Ovary (tissue), 9 donors: ENCODE data around the gene EEFSEC. TPM values are rescaled to one million over a fixed set of nuclear protein-coding genes. Genes with fewer than 3 reads are reported as not detected.

Experiments used
- DNase-seq, 5 donors: peaks; one replicate each; pipeline ENCODE4 v3.0.0-alpha.2; 2019 to 2020
- H3K27ac ChIP-seq, 2 donors: fragments of 200-600 bp; one replicate each; pipeline versions ENCODE4 v1.5.1 to v1.8.0; 2019 to 2022
- H3K27me3 ChIP-seq: fragments of 200-600 bp; one replicate; pipeline ENCODE4 v1.8.0; 2022
- H3K36me3 ChIP-seq: fragments of 200-600 bp; sonication (generic); one replicate; pipeline ENCODE4 v1.5.1; 2019
- H3K4me1 ChIP-seq: one replicate; pipeline ENCODE4 v1.8.1; 2013; ENCODE audit warnings: mild to moderate bottlenecking, moderate library complexity; ENCODE audit not compliant: insufficient read depth
- H3K4me3 ChIP-seq: fragments of 200-600 bp; sonication (generic); one replicate; pipeline ENCODE4 v1.5.1; 2017
- H3K9me3 ChIP-seq, 2 donors: fragments of 200-600 bp in 1 of 2; sonication (generic) in 1 of 2; one replicate each; pipeline versions ENCODE4 v1.5.1 to v1.8.1; 2013 to 2019; ENCODE audit warnings: mild to moderate bottlenecking in 1 of 2, moderate library complexity in 1 of 2
- CTCF ChIP-seq, 3 donors: fragments of 450-650 bp in 2 of 3; fragments of 200-600 bp in 1 of 3; IDR thresholded peaks; one replicate each; pipeline versions ENCODE4 v1.5.1 to v1.8.0; 2016 to 2022; ENCODE audit warnings: antibody characterized with exemption in 3 of 3, mild to moderate bottlenecking in 1 of 3
- EP300 ChIP-seq: sonication (generic); formaldehyde crosslinking; IDR thresholded peaks from one replicate; pipeline ENCODE4 v1.6.1; 2017; ENCODE audit warnings: antibody characterized with exemption
- POLR2A ChIP-seq: fragments of 450-650 bp; IDR thresholded peaks from one replicate; pipeline ENCODE4 v1.6.1; 2017; ENCODE audit warnings: antibody characterized with exemption, mild to moderate bottlenecking, moderate library complexity
- WGBS, 3 donors: extraction: QIAGEN DNeasy Blood & Tissue Kit in 1 of 3; methylation state at CpG; one replicate each; pipeline versions ENCODE4 v1.1.5 to v1.1.7; 2013 to 2017; 5-methylcytosine and 5-hydroxymethylcytosine counted together
- intact Hi-C, 4 donors: fragments of 100-400 bp; cut with DNase I; formaldehyde crosslinking; loops; one replicate each; pipeline versions ENCODE4 v1.11.0 to v1.15.1; 2022 to 2023
- polyA plus RNA-seq, 2 donors: library from polyadenylated mRNA; stranded (reverse); fragments of 200-250 nt in 1 of 2; fragments of 350-450 nt in 1 of 2; fragmentation: Illumina TruSeq in 1 of 2; extraction: RNeasy Lipid Tissue Mini Kit (QIAGEN cat#74804) in 1 of 2; gene quantifications; one replicate each; pipeline ENCODE4 v1.2.3, GENCODE V29; 2013 to 2014
- total RNA-seq, 7 donors: library from RNA; depleted of rRNA in 2 of 7; stranded (reverse); fragments of >200 nt in 2 of 7; fragmentation: NEBNext Ultra II Directional in 3 of 7; extraction: Animal tissue kit (Norgen Biotek cat#: 25700) in 3 of 7; gene quantifications; one replicate each; pipeline versions ENCODE4 v1.1.0 to v1.2.4, GENCODE V29; 2016 to 2023
- donor health status: DM: no; HTN: no; CAD: no; lungs with moderate emphysema.
- donor health status: DM: no; HTN: no; CAD: no.
- donor health status: Bipolar disorder and iron deficiency.
- donor health status: DM: yes; HTN: yes; CAD: no.
- donor health status: DM: no; HTN: no; CAD: no.
- donor health status: DM: yes; HTN: yes; CAD: no.

The EEFSEC gene
- total and polyA plus RNA-seq, 9 donors = 6.8 to 21.0 (median 15.4) TPM

GRCh38 chr3:128306481-128306880 lies 153.2 kb downstream of the EEFSEC start:
- Histone ChIP-seq H3K4me3 (no peak overlapping the region), H3K27me3 (no peaks in the 10 kb centered on the region), H3K36me3 (no peaks in the 10 kb centered on the region), H3K27ac (no peak overlapping the region), H3K9me3 (no peaks in the 10 kb centered on the region), H3K4me1 (peaks cover 7% of the 10 kb centered on the region)
- no peak for DNase-seq
- intact Hi-C loops = no loop called here
- no peak for TF ChIP-seq POLR2A
- no peak for TF ChIP-seq CTCF (IDR thresholded peaks at IDR 0.05)
- TF ChIP-seq EP300 = no peak
- 97 to 99% (median 99%) methylated on average over 2 of the region's 2 CpGs for WGBS, 3 donors

- Histone ChIP-seq H3K9me3 (no peaks in the 10 kb centered on the region), H3K4me1 (peaks cover 7% of the 10 kb centered on the region), H3K4me3 (no peak overlapping the region), H3K27ac (no peak overlapping the region), H3K27me3 (no peaks in the 10 kb centered on the region), H3K36me3 (no peaks in the 10 kb centered on the region)
- 92 to 96% (median 94%) methylated on average over 3 of the region's 3 CpGs for WGBS, 3 donors
- TF ChIP-seq CTCF (IDR thresholded peaks at IDR 0.05) = no peak
- no peak for TF ChIP-seq POLR2A
- no peak for TF ChIP-seq EP300
- intact Hi-C loops = no loop called here
- DNase-seq = no peak
Observed at GRCh38 chr3:128307029-128307633, 153.8 kb downstream of the EEFSEC start.

GRCh38 chr3:128307781-128308469 lies 154.6 kb downstream of the EEFSEC start:
- TF ChIP-seq EP300 (no peak), CTCF (IDR thresholded peaks at IDR 0.05) (no peak), POLR2A (no peak)
- 95% methylated on average over 6 of the region's 6 CpGs for WGBS, 3 donors
- H3K27ac ChIP-seq = no peak overlapping the region
- no peaks in the 10 kb centered on the region for H3K27me3 ChIP-seq
- no peak overlapping the region for H3K4me3 ChIP-seq
- intact Hi-C loops = no loop called here
- no peak for DNase-seq
- peaks cover 7% of the 10 kb centered on the region for H3K4me1 ChIP-seq
- no peaks in the 10 kb centered on the region for H3K36me3 ChIP-seq
- no peaks in the 10 kb centered on the region for H3K9me3 ChIP-seq

- 70 to 85% (median 85%) methylated on average over 8 of the region's 8 CpGs for WGBS, 3 donors
- Histone ChIP-seq H3K4me3 (no peak overlapping the region), H3K9me3 (no peaks in the 10 kb centered on the region), H3K27ac (no peak overlapping the region), H3K36me3 (no peaks in the 10 kb centered on the region), H3K27me3 (no peaks in the 10 kb centered on the region), H3K4me1 (peaks cover 10% of the 10 kb centered on the region)
- intact Hi-C loops = no loop called here
- TF ChIP-seq POLR2A (no peak), CTCF (IDR thresholded peaks at IDR 0.05) (no peak), EP300 (no peak)
- no peak for DNase-seq
Observed at GRCh38 chr3:128309026-128309425, 155.7 kb downstream of the EEFSEC start.
